Lung microvascular endothelial cell (primary cell): ENCODE data around the gene RBMY1J. TPM values are rescaled to one million over a fixed set of nuclear protein-coding genes. Genes with fewer than 3 reads are reported as not detected.
"Not testable (repeated sequence)": the region's sequence is repeated elsewhere in the genome, so short reads cannot be mapped to it uniquely, and the experiment has no call there.

Source experiments
- DNase-seq, 2 donors: peaks; one replicate each; pipeline versions ENCODE4 v3.0.0 to v3.0.0-alpha.2; 2010; ENCODE audit warnings: low read depth in 2 of 2
- total RNA-seq: library from RNA; depleted of rRNA; stranded (reverse); fragments of >200 nt; gene quantifications from 2 replicates; pipeline ENCODE4 v1.2.1, GENCODE V29; 2014

The RBMY1J gene
- total RNA-seq, result not detected in 2 replicates

DNA sequence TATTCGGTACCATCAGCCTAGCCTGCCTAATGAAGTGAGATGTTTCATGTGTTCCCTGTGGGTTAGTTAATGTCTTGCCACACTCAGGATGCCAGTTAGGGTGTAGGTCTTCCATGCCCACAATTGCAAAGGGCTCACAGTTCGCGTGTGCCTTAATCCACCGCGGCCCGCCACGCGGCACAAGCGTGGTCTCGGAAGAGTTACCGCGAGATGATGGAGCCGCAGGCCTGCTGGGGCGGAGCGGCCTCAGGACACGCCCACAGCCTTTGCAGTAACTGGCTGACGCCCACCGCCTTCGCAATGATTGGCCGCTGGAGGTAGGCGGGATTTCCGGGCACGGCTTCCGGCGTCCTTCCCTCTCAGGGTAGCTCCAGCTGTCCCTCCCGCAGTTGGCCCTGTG is at the start of gene RBMY1J:
Gene RBMY1J, plus strand, starts transcription at position 301 of the 400 bp plus-strand sequence. CDS start 2,038 bp downstream, outside the sequence.
- not testable (repeated sequence) for DNase-seq

DNA sequence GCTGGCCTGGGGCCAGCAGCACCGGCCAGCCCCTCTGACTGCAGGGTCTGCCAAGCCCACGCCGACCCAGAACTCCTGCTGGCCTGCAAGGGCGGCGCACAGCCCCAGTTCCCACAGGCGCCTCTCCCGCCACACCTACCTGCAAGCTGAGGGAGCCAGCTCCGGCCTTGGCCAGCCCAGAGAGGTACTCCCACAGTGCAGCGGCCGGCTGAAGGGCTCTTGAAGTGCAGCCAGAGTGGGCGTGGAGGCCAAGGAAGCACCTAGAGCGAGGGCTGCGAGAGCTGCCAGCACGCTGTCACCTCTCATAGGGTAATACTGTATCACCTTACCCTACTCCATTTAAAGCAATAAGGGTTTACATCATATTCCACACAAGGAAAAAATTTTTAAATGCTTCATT is 35.8 kb upstream of the RBMY1J start:
- no peak for DNase-seq

DNA sequence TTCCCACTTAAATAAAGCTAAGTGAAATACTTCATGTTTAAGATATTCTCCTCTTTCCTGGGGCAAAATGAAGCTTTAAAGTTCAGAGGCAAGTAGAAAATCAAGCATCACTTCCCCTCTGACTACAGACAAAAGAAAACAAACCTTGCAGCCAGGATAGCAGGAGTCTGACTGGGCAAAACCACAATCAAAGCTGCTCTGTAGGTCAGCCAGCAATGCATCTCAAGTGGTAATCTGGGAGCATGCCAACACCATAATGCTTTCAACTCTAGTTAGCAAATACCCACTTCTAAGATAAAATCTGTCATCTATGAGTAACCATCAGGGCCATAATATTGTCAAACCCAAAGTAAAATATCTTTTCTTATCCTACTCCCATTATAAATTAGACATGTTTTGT is 32.6 kb upstream of the RBMY1J start:
- no peak for DNase-seq

DNA sequence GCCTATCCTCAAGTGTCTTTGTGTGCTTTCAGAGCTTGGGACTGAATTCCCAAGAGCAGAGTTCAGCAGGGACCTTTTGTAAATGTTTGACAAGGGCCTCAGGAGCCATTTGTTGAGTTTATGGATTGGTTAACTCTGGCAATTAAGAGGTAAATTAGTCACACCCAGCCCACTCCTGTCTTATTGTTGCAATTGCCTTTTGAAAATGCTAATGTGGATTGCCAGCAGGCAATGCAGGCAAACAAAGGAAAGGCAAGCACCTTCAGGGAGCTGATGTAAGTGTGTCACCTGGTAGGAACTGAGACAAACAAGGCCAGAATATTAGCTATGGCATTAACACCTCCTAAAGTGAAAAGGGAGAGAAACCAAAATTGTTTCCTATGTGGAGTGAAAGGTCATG is 29.7 kb upstream of the RBMY1J start:
- DNase-seq, result no peak

DNA sequence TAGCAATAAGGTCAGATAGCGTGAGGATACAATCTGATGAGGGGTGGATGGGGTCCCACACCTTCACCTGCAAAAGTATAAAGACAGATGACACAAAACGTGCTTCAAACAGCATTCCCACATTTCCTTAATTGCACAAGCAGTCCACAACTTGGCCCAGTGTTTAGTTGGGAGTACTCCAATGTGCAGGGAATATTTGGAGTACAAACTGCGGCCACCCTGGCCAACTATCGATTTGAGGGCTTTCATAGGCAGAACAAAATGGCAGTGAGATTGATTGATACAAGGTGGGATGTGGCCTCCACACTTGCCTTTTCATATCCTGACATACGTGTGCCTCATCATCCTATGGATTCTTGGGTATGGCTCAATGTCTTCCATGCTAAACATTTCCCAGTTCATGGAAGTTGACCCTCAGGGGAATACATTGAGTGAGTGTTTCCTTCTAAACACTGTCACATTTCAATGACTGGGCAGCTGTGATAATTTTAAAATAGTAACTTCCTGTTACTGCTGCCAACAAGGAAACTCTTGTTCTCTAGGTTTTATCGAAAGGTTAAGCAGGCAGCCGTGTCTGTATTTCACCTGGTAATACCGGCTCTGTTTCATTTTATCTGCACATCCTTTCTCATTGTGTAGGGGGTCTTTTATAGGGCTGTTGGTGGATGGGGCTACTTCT is 41.6 kb downstream of the RBMY1J start:
- DNase-seq, result not testable (repeated sequence)

DNA sequence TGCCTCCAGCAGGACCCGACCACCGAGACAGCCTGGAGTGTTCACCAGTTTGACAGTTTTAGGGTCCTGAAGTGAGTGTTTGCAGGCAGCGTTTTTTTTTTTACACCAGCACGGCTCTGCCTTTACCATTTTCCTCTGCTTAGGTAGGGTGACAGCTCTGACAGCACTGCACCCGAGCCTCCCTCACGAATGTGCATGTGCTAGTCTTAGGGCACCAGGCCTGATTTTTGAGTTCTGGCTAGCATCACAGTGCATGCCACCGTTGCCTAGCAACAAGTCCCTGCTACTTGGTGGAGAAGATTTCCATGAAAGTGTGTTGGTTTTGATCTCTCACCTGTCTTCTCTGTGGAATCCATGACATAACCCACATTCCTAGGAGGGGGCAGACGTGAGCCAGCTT is 52.3 kb downstream of the RBMY1J start:
- not testable (repeated sequence) for DNase-seq

DNA sequence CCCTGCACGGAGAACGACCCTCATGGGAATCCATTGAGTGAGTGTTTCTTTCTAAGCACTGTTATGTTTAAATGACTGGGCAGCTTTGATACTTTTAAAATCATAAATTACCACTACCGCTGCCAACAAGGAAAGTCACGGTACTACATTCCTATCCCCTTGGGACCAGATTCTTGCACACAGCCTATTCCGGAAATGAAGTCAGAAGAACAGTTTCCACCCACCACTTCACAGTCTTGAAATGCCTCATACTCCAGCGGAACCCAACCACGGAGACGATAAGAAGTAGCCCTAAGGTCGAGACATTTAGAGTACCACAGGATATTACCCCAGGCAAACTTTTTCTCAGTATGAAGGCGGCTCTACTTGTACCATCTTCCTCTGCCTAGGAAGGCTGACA is 58.8 kb downstream of the RBMY1J start:
- not testable (repeated sequence) for DNase-seq

Other genes starting within 250 kb of the RBMY1J start
- not detected in 2 replicates for gene RBMY1F, start 220.5 kb upstream of the RBMY1J start, total RNA-seq